HPDE6-E6E7 (cell line): ENCODE results near the gene PPM1B.
"Not testable (repeated sequence)": the region's sequence is repeated elsewhere in the genome, so short reads cannot be mapped to it uniquely, and the experiment has no call there.

Experiments
- DNase-seq: peaks from one replicate; pipeline ENCODE4 v3.0.0; 2011; ENCODE audit warnings: missing footprints; ENCODE audit errors: extremely low spot score

The PPM1B gene

DNA sequence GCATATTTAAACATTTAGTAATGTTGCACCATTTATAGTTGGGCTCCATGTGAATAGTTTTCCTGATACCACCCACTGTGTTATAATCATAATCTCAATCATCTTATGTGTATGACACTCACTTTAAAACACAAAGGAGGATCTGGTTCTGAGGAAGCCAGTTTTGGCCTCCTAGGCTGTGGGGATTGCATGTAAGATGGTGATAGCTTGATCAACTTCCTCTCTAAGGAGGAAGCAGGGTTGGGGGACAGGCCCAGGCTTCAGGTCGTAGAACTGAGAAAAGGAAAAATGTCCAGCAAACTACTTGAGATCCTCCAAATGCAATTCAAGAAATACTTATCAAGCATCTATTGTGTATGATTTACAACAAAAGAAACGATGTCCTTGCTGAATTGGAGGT, 4.9 kb upstream of the PPM1B start:
- no peak for DNase-seq

DNA sequence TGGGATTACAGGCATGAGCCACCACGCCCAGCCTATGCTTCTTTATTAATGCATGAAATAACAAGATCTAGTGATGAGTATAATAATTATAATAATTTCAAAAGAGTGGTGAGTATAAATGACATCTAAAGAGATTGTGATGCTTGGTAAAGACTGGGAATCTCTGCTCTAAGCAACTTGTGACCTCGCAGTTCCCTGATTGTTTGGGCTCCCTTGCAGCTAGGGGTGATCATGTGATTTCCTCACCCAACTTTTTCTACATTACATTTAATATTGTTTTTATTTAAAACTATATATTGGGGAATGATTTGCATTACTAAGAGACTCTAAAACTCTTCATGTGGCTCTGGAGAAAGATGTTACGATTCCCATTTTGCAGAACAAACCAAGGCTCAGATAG, 4.1 kb upstream of the PPM1B start:
- no peak for DNase-seq

DNA sequence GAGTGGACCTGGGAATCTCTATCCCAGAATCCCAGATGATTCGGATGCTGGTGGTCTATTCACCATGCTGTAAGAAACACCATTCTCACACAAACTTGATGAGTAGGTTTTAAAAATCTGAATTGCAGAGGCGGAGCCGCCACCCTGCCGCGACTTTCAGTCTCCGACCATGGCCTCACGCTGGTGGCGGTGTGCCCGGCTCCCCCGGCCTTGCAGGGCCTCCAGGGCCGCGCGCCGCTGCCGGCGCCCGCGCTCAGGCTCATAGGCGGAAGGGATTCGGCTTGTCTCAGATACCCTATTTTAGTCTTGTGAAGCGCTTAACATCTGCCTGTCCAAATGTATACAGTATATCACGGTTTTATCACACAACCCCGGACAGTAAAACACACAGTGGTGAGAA, 2.6 kb upstream of the PPM1B start:
- no peak for DNase-seq

DNA sequence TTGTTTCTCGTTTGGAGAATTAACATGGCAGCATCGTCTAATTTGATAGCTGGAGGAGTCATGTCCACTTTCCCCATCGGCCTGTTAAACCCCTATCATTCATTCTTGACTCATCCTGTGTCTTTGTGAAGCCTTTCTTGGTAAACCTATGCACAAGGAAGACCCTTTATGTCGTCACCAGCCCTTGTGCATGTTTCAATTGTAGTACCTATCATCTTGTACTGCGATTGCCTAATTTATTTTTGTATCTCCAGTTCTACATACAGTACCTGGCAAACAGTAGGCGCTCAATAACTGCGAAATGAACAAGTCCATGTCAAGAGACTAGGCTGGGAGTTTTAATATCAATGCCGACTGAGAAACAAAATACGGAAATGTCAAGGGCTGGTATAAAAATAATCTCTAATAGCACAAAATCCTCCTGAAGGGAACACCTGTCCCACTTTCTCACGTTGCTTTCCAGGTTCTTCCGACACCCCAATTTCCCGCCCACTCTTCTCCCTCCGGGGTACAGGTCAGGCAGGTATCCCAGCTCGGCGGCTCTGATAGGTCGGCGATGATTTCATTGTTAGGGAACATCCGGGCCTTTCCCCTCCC, 1.3 kb upstream of the PPM1B start:
- DNase-seq = no peak

DNA sequence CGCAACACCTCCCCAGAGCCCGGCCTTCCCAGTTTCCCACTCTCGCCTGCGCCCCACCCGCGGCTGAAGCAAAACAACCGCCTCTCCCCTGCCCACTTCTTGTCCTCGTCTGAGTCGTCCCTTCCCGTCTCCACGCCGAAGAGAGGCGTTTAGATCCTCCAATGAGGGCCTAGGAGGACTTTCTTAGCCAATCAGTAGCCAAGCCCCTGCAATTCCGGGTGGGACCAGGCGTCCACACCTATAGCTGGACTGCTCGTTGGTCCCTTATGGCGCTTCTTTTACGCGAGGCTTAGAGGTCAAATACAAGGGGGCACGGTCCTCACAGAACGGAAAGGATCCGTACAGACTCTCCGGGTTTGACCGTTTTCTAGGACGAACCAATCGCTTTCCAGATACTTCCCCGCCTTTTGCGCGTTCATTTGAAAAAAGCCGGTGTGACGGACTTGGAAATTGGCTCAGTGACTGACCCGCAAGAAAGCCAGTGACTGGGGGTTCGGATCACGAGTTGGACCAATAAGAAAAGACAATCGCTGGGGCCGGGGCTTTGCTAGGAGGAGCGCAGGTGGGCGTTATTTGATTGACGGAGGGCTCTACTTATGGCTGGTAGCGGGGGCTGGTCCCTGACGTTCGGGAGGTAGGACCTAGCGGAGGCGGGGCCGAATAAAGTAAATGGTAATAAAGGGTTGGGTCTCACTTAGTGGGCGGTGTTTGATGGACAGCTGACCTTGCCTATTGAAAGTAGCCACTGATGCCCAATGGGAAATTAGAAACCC, 581 bp upstream of the PPM1B start:
- peak; percentile 94 for DNase-seq

DNA sequence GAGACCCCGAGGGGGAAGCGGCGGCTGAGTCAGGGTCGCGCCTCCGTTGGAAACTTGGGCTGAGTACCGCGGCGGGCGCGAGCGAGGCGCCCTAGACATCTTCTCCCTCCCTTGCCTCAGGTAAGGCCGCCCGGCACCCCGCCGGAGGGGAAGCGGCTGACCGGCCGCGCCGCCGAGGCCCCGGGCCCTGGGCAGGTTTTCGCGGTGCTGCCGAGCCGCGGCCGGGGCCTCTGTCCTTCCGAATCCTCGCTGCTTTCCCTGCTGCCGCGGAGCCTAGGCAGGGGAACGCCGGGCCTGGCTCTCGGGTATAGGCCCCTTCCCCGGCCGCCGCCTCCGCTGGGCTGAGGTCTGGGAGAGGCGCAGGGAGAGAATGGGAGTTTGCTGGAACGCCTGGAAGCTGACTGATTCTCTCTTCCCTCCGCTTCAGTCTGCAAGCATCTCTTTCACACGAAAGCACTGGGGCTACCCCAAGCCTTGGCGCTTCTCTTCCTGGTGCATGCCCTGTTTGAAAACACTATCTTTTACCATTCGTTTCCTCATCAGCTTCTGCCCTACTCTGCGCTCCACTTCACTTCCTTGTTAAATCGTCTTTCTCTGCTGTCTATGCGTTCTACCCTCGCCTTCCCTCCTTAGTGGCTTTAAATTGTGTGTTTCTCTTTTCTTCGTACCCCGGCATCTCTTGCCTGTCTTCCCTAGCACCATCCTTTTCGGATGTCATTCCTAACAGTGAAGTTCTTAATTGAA, 652 bp downstream of the PPM1B start:
- no peak for DNase-seq

DNA sequence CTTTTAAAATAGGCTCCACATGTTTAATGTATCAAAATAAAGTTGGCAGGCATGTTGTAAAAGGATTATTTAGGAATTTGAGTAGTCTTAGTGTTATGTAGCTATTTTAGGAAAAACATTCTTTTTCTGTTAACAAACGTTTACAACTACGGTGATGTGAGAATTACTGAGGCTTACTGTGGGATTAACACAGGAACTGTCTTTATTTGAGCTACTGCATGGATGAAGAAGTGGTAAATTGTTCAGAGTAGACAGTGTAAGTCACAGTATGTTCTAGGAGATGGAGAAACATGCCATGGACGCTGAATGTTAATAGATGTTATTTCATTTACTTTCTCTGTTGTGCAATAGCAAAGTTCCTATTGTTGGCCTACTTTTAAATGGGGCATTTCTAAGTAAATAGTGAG, 1.6 kb downstream of the PPM1B start:
- no peak for DNase-seq

DNA sequence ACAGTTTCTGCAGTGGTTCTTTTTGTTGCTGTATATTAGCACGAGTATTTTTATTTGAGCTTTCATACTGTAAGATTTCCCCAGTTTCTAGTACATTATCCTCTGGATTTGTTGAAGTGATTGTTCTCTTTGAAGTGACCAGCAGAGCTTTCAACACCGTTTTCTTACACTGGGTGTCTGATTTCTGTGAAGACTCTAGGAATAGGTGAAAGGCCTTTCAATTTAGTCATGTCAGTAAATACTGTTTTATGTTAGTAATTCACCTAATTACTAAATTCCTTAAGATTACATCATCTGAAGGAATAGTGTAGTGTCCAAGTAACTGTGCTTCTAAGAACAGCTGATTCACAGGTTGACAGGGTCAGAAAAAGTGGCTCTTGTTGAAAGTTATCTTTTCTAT, 2.3 kb downstream of the PPM1B start:
- DNase-seq = no peak

DNA sequence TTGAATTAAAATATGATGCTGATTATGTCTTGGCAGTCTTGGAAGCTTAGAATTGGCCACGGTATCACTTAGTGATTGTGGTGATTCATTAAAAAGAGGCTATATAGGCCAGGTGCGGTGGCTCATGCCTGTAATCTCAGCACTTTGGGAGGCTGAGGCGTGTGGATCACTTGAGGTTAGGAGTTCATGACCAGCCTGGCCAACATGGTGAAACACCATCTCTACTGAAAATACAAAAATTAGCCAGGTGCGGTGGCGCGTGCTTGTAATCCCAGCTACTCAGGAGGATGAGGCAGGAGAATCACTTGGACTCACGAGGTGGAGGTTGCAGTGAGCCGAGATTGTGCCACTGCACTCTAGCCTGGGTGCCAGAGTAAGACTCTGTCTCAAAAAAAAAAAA, 2.8 kb downstream of the PPM1B start:
- not testable (repeated sequence) for DNase-seq

DNA sequence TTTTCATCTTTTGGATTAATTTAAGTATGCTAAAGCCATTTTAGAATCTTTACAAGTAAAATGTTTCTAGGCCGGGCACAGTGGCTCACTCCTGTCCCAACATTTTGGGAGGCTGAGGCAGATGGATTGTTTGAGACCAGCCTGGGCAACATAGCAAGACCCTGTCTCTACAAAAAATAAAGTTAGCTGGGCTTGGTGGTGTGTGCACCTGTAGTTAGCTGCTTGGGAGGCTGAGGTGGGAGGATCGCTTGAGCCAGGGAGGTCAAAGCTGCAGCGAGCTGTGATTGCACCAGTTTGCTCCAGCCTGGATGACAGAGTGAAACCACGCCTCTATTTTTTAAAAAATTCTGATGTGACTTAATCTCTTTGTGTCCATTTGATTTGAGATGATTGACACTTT, 3.9 kb downstream of the PPM1B start:
- DNase-seq = no peak

DNA sequence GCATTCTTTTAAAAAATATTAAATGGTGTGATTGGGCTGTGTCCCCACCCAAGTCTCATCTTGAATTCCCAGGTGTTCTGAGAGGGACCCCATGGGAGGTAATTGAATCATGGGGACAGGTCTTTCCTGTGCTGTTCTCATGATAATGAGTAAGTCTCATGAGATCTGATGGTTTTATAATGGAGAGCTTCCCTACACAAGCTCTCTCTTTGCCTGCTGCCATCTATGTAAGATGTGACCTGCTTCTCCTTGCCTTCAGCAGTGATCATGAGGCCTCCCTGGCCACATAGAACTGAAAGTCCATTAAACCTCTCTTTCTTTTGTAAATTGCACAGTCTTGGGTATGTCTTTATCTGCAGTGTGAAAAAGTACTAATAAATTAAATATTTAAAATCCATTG, 10.3 kb downstream of the PPM1B start:
- DNase-seq = no peak

DNA sequence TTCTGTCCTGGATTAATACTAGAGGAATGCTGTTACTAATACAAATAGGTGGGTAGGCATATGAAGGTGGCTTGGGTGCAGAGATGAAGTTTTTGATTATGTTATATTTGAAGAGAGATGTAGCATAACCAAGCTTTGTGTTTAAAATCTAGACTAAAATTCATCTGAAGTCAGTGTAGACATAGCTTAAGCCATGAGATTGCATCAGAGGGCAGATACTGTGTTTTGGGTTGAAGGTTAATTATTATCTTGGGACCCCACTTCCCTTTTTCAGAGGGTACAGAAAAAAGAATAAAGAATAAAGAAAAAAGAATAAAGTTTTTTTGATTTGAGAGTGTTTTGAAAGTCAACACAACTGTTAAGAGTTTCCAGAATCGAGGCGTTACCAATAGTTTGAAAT, 13.0 kb downstream of the PPM1B start:
- no peak for DNase-seq

DNA sequence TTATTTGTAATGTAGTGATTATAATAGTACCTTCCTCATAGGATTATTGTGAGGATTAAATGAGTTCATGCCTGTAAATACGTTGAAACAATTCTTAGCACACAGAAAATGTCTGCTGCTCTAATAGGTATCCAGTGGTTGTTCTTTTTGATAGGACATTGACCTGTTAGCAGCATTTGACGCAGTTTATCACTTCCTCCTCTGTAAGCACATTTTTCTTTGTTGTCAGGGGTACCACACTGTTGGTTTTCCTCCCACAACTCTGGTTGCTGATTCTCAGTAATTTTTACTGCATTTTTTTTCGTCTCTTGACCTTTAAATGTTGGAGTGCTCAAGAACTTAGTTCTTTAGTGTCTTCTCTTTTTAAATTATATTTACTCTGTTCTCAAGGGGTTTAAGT, 15.4 kb downstream of the PPM1B start:
- DNase-seq = no peak

DNA sequence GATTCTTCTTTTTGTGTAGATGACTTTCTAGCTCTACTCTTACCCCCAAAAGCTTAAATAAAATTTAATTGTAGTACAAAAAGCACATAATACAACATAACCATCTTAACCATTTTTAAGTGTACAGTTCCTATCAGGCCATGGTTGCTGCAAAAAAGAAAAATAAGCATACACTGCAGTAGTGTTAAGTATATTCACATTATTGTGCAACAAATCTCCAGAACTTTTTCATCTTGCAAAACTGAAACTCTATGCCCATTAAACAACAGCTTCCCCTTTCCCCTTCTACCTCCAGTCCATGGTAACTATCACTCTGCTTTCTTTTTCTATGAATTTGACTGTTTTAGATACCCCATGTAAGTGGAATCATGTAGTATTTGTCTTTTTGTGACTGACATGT, 18.1 kb downstream of the PPM1B start:
- DNase-seq = no peak

DNA sequence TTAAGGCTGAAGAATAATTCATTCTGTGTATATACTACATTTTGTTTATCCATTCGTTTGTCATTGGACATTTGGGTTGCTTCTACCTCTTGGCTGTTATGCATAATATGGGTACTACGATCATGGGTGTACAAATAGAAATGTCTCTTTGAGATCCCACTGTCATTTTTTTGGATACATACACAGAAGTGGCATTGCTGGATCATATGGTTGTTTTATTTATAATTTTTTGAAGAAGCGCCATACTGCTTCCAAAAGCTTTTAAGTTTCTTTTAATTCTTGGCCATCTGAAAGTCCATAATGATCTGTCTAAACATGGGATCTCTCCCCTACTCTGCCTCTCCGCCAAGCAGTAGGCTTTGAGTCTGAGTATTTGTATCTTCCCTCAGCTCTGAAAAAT, 18.6 kb downstream of the PPM1B start:
- DNase-seq = no peak

DNA sequence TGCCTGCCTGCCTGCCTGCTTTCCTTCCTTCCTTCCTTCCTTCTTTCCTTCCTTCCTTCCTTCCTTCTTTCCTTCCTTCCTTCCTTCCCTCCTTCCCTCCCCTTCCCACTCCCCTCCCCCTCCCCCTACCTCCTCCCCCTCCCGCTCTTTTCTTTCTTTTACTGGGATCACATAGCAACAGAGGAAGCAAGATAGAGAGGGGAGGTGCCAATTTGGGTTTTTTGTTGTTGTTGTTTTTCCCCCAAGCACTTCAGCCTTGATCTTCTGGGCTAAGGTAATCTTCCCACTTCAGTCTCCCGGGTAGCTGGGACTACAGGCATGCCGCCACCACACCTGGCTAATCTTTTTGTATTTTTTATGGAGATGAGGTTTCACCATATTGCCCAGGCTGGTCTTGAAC, 20.0 kb downstream of the PPM1B start:
- no peak for DNase-seq

DNA sequence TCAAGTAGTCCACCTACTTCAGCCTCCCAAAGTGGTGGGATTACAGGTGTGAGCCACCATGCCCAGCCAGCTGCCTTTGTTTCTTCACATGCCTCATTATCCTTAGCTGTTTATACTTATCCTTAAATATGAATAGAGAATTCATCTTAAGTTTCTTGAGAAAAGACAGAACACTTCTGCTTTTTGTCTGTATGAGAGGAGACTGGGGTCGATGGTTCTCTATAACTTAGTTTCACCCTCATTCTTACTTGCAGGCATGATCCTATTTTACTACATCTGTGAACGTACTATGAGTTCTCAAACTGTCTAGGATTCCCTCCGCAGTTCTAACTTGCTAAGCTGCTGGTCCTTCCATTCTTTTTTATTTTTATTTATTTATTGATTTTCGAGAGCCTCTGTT, 20.4 kb downstream of the PPM1B start:
- no peak for DNase-seq

DNA sequence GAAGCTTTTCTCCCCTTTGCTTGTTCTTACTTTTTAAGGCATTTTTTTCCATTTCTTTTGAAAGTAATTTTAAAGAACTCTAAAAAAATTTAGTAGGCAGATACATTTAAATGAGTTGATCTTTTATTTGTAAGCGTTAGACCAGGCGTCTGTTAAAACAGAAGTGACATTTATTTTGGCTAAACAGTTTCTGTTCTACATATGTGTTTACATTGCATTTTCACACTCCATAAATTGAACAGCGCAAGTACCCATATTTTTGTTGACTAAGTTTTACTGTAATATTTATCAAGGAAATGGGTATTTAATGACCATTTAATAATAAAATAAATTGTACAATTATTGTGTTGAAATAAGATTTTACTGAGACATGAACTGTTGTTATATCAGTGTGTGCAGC, 21.9 kb downstream of the PPM1B start:
- no peak for DNase-seq

DNA sequence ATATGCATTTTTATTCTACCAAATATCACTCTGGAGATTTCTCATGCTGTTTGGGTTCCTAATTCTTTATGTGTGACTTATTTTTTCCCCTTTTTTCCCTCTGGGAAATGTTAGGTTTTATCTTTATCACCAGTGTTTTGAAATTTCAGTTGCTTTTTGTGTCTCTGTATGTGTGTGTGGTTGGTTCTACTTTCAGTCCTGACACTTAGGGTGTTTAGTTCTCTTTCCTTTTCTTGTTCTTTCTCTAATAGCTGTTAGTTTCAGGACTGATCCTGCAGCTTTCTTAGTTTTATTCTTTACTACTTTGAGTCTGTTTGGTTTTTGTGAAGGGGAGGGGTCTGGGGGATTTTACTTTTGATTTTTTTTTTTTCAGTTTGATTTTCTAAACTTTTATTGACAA, 23.1 kb downstream of the PPM1B start:
- no peak for DNase-seq

DNA sequence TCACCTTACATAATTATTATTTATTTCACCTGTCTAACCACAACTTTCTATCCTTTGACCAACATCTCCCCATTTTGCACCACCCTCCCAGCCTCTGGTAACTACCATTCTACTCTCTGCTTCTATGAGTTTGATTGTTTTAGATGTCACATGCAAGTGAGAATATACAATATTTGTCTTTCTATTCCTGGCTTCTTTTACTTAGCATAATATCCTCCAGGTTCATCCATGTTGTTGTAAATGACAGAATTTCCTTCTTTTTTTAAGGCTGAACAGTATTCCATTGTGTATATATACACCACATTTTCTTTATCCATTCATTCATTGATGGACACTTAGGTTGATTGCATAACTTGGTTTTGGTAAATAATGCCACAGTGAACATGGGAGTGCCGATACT, 24.0 kb downstream of the PPM1B start:
- DNase-seq = no peak

DNA sequence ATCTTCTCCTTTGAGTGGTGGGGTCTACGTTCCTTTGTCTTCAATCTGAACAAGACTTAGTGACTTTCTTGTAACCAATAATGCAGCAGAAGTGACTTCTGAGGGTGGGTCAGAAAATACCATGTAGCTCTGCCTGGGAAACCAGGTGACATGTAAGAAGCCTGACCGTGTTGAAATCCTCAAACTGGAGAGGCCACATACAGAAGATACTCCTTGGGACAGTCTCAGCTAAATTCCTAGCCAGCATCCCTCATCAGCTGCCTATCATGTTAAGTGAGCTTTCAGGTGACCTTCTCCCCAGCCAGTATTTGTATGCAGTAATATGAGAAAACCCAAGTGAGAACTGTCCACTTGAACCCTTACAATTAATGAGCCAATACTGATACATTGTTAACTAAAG, 27.0 kb downstream of the PPM1B start:
- no peak for DNase-seq

DNA sequence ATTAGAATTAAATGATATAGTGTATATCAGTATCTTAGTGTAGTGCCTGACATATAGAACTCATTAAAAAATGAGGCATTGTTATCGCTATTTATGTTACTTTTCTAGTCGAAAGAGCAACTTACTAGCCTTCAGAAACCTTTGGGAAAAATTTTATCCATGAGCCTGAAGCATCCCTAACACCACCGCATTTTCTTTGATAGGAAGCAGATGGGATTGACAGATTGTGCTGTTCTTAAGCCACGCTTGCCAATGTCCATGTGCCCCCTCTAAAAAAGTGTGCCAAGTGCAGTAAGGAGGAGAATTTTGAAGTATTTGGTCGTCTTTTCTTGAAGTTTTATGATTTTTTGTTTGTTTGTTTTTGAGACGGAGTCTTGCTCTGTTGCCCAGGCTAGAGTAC, 29.1 kb downstream of the PPM1B start:
- no peak for DNase-seq

DNA sequence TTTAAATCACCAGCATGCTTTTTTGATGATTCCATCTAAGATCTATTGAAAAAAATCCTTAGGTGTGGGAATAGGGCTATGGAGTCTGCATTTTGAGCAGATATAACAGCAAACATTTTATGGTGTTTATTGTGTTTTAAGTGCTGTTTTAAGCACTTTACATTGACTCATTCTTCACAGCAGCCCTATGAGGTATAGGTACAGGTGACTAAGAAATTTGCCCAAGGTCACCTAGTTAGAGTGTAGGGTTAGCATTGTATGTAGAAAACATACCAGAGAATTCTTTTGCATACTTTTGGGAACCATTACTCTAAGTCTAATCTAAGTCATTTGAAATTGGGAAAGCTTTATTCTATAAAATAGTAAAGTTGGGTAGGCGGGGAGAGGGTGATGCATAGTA, 31.3 kb downstream of the PPM1B start:
- no peak for DNase-seq
